IMR-90 (cell line): ENCODE measurements around the gene ADGRF1. TPM values are rescaled to one million over a fixed set of nuclear protein-coding genes. Genes with fewer than 3 reads are reported as not detected.

ENCODE experiments used
- ATAC-seq: fragments of 200-7000 bp; cut with Tn5 transposase; 2 replicates; pipeline ENCODE4 v1.9.1; 2020; ENCODE audit warnings: low read depth, mild to moderate bottlenecking, moderate library complexity
- BruUV-seq: library from RNA; stranded (reverse); fragments of 400-500 nt; replicated peaks from 2 replicates; lab custom pipeline; 2021; lab: Mats Ljungman, UMichigan
- CTCF ChIA-PET: fragments of 300-600 bp; formaldehyde crosslinking; extraction: SDS; loops from one replicate; lab custom pipeline; 2021; ENCODE audit warnings: antibody characterized with exemption; lab: Yijun Ruan, JAX
- POLR2A ChIA-PET: fragments of 300-600 bp; sonication (Branson Sonifier 250); formaldehyde crosslinking; loops from one replicate; lab custom pipeline; 2022; ENCODE audit warnings: antibody characterized with exemption; ENCODE audit not compliant: unreplicated experiment; lab: Charles Lee
- DNase-seq: peaks from one replicate; pipeline ENCODE4 v3.0.0; 2013
- H2AFZ ChIP-seq: replicated peaks from 2 replicates; pipeline ENCODE3; 2013; ENCODE audit warnings: low read length, mild to moderate bottlenecking; ENCODE audit not compliant: poor library complexity
- H2AK5ac ChIP-seq: 2 replicates; pipeline ENCODE4 v1.6.1; 2013; ENCODE audit warnings: low read depth, low read length, inconsistent platforms
- H2AK9ac ChIP-seq: replicated peaks from 2 replicates; pipeline ENCODE3; 2013; ENCODE audit warnings: mild to moderate bottlenecking, low read depth, low read length, moderate library complexity; ENCODE audit not compliant: poor library complexity
- H2BK120ac ChIP-seq: 2 replicates; pipeline ENCODE4 v1.6.1; 2013; ENCODE audit warnings: low read depth, low read length, inconsistent platforms
- H2BK15ac ChIP-seq: 3 replicates; pipeline ENCODE4 v1.6.1; 2013; ENCODE audit warnings: low read depth, low read length, inconsistent platforms
- H2BK20ac ChIP-seq: 2 replicates; pipeline ENCODE4 v1.6.1; 2013; ENCODE audit warnings: low read depth, mild to moderate bottlenecking, inconsistent platforms, low read length, moderate library complexity
- H2BK5ac ChIP-seq: 2 replicates; pipeline ENCODE4 v1.6.1; 2013; ENCODE audit warnings: mild to moderate bottlenecking, low read depth, low read length, inconsistent platforms; ENCODE audit not compliant: poor library complexity, severe bottlenecking
- H3K14ac ChIP-seq: replicated peaks from 2 replicates; pipeline ENCODE4 v1.6.1; 2013; ENCODE audit warnings: low read depth, low read length, inconsistent platforms
- H3K18ac ChIP-seq: 2 replicates; pipeline ENCODE4 v1.6.1; 2013; ENCODE audit warnings: low read depth, low read length, control low read depth
- H3K23ac ChIP-seq: 2 replicates; pipeline ENCODE4 v1.6.1; 2013; ENCODE audit warnings: low read depth, low read length, inconsistent platforms
- H3K27ac ChIP-seq: 2 replicates; pipeline ENCODE4 v1.5.1; 2013; ENCODE audit warnings: mild to moderate bottlenecking, control low read depth, low read length; ENCODE audit not compliant: insufficient read depth
- H3K27me3 ChIP-seq: 2 replicates; pipeline ENCODE4 v1.6.1; 2013; ENCODE audit warnings: low read length; ENCODE audit not compliant: control insufficient read depth, insufficient read depth
- H3K36me3 ChIP-seq: 2 replicates; pipeline ENCODE4 v1.6.1; 2013; ENCODE audit warnings: low read length, mixed read lengths; ENCODE audit not compliant: control insufficient read depth, insufficient read depth
- H3K4ac ChIP-seq: 2 replicates; pipeline ENCODE4 v1.6.1; 2013; ENCODE audit warnings: low read depth, low read length, inconsistent platforms
- H3K4me1 ChIP-seq: 2 replicates; pipeline ENCODE4 v1.6.1; 2013; ENCODE audit warnings: low read length, mixed read lengths; ENCODE audit not compliant: control insufficient read depth, insufficient read depth
- H3K4me2 ChIP-seq: 2 replicates; pipeline ENCODE4 v1.6.1; 2013; ENCODE audit warnings: low read depth, mild to moderate bottlenecking, control low read depth, low read length, moderate library complexity
- H3K4me3 ChIP-seq: 2 replicates; pipeline ENCODE4 v1.5.1; 2013; ENCODE audit warnings: low read depth, mild to moderate bottlenecking, control low read depth, low read length, moderate library complexity; ENCODE audit not compliant: insufficient read depth
- H3K56ac ChIP-seq: 2 replicates; pipeline ENCODE4 v1.6.1; 2013; ENCODE audit warnings: low read length, inconsistent platforms; ENCODE audit not compliant: insufficient read depth; ENCODE audit errors: extremely low read depth
- H3K79me1 ChIP-seq, 2 experiments: 2 replicates each; pipeline ENCODE4 v1.6.1; 2013; ENCODE audit warnings: low read length in 2 of 2, inconsistent platforms in 1 of 2, low read depth in 1 of 2
- H3K9ac ChIP-seq: 2 replicates; pipeline ENCODE4 v1.6.1; 2013; ENCODE audit warnings: low read depth, low read length, control low read depth
- H3K9me1 ChIP-seq: 2 replicates; pipeline ENCODE4 v1.6.1; 2013; ENCODE audit warnings: low read length, inconsistent platforms; ENCODE audit not compliant: insufficient read depth
- H3K9me3 ChIP-seq: 2 replicates; pipeline ENCODE4 v1.6.1; 2013; ENCODE audit warnings: low read length; ENCODE audit not compliant: control insufficient read depth, insufficient read depth
- H4K20me1 ChIP-seq: 2 replicates; pipeline ENCODE4 v1.6.1; 2013; ENCODE audit warnings: low read length, inconsistent platforms; ENCODE audit not compliant: insufficient read depth
- H4K5ac ChIP-seq: 2 replicates; pipeline ENCODE4 v1.6.1; 2013; ENCODE audit warnings: mild to moderate bottlenecking, low read depth, low read length, control low read depth
- H4K8ac ChIP-seq, 2 experiments: 2 replicates each; pipeline ENCODE4 v1.6.1; 2013; ENCODE audit warnings: low read depth in 2 of 2, low read length in 2 of 2, control low read depth in 1 of 2, inconsistent platforms in 1 of 2
- H4K91ac ChIP-seq: 2 replicates; pipeline ENCODE4 v1.6.1; 2013; ENCODE audit warnings: low read depth, low read length, inconsistent platforms; ENCODE audit not compliant: insufficient read depth
- BHLHE40 ChIP-seq: fragments of 150-350 bp; IDR thresholded peaks from 2 replicates; pipeline ENCODE4 v1.6.1; 2016; ENCODE audit warnings: mild to moderate bottlenecking, low read depth, low read length
- FOS ChIP-seq: fragments of 150-350 bp; IDR thresholded peaks from 2 replicates; pipeline ENCODE4 v1.6.1; 2016; ENCODE audit warnings: low read depth, low read length
- RAD21 ChIP-seq: IDR thresholded peaks from 2 replicates; pipeline ENCODE4 v1.6.1; 2012; ENCODE audit warnings: low read length, improper control_type of control experiment
- SMC3 ChIP-seq: fragments of 150-350 bp; IDR thresholded peaks from 2 replicates; pipeline ENCODE4 v1.6.1; 2016; ENCODE audit warnings: low read depth, mild to moderate bottlenecking, antibody characterized with exemption, low read length, moderate library complexity
- WGBS, 2 experiments: methylation state at CpG; one replicate each; pipeline versions ENCODE4 v1.1.5 to v1.1.7; 2013; ENCODE audit warnings: missing lambda C conversion rate in 2 of 2; ENCODE audit not compliant: insufficient read length in 1 of 2; ENCODE audit errors: extremely low coverage in 2 of 2; 5-methylcytosine and 5-hydroxymethylcytosine counted together
- dilution Hi-C: fragments of 300-500 bp; cut with HindIII; formaldehyde crosslinking; loops from one replicate; pipeline ENCODE4 v1.14.3; 2018; ENCODE audit warnings: low sequenced_read_pairs; ENCODE audit not compliant: unreplicated experiment
- in situ Hi-C: fragments of 300-500 bp; cut with MboI; formaldehyde crosslinking; loops from 3 replicates; pipeline ENCODE4 v1.14.3; 2019; ENCODE audit warnings: low sequenced_read_pairs, inconsistent platforms, mixed read lengths
- intact Hi-C: fragments of 100-400 bp; cut with micrococcal nuclease; formaldehyde crosslinking; loops from 2 replicates; pipeline ENCODE4 v1.10.0; 2022
- polyA plus RNA-seq, 3 experiments: library from polyadenylated mRNA; depleted of rRNA; stranded (reverse); fragments of >200 nt; gene quantifications; 2 replicates each; pipeline ENCODE4 v1.2.3, GENCODE V29; 2012; ENCODE audit warnings: low replicate concordance in 1 of 3
- total RNA-seq: library from RNA; depleted of rRNA; stranded (reverse); fragments of >200 nt; gene quantifications from 2 replicates; pipeline ENCODE4 v1.2.3, GENCODE V29; 2012
- TF ChIP-seq, protein P1 (sequence below): fragments of 150-350 bp; IDR thresholded peaks from 2 replicates; pipeline ENCODE4 v1.6.1; 2017; ENCODE audit warnings: mild to moderate bottlenecking, antibody characterized with exemption, low read length, low read depth
- TF ChIP-seq, protein P2 (sequence below): conservative IDR thresholded peaks from 2 replicates; pipeline ENCODE4 v1.5.1; 2012; ENCODE audit warnings: mild to moderate bottlenecking, low read depth, low read length, improper control_type of control experiment

The ADGRF1 gene
- total and polyA plus RNA-seq, 2 of the 4 experiments (the other 2 are of a cell fraction), result not detected

DNA sequence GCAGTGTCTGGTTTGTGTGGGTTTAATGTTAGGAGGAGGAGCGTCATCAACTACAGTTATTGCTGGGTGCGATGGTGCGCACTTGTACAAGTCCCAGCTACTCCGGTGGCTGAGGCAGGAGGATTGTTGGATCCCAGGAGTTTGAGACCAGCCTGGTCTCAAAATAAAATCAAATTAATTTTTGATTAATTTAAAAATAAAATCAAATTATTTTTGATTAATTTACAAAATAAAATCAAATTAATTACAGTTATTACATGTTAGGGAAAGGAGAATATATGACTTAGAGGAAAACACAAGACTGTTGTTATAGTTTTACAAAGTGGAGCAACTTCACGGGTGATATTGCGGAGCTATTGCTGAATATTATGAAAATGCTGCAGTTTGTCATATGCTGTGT lies 85.7 kb downstream of the ADGRF1 start:
- H2BK120ac ChIP-seq, result no peak overlapping the region
- H3K23ac ChIP-seq, result no peak overlapping the region
- no CpG with 5 or more reads among the region's 6 CpGs for WGBS, 2 experiments
- no peak overlapping the region for H3K14ac ChIP-seq
- no peak overlapping the region for H3K27ac ChIP-seq
- H3K4ac ChIP-seq, result no peak overlapping the region
- H4K91ac ChIP-seq, result no peak overlapping the region
- ChIA-PET CTCF (no interaction called here), POLR2A (no interaction called here)
- ATAC-seq (no peak), DNase-seq (no peak)
- H4K5ac ChIP-seq, result no peak overlapping the region
- H3K9me3 ChIP-seq, result no peaks in the 10 kb centered on the region
- intact Hi-C loops, result no loop called here
- H3K79me1 ChIP-seq, result no peaks in the 10 kb centered on the region
- no peak overlapping the region for H2BK20ac ChIP-seq
- H2AK5ac ChIP-seq, result no peak overlapping the region
- H3K9ac ChIP-seq, result no peak overlapping the region
- no peaks in the 10 kb centered on the region for H3K4me1 ChIP-seq
- H3K36me3 ChIP-seq, result no peaks in the 10 kb centered on the region
- H4K8ac ChIP-seq, result no peak overlapping the region
- H3K4me3 ChIP-seq, result no peak overlapping the region
- H2BK15ac ChIP-seq, result no peak overlapping the region
- no TSS peak for BruUV-seq
- no peak overlapping the region for H3K4me2 ChIP-seq
- no peak overlapping the region for H2BK5ac ChIP-seq
- in situ Hi-C loops, result no loop called here
- dilution Hi-C loops, result no loop called here
- H3K18ac ChIP-seq, result no peak overlapping the region
- TF ChIP-seq RAD21 (no peak), FOS (no peak), BHLHE40 (no peak), SMC3 (no peak)
- TF ChIP-seq, protein P1, sequence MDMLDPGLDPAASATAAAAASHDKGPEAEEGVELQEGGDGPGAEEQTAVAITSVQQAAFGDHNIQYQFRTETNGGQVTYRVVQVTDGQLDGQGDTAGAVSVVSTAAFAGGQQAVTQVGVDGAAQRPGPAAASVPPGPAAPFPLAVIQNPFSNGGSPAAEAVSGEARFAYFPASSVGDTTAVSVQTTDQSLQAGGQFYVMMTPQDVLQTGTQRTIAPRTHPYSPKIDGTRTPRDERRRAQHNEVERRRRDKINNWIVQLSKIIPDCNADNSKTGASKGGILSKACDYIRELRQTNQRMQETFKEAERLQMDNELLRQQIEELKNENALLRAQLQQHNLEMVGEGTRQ, result no peak
- TF ChIP-seq, protein P2, sequence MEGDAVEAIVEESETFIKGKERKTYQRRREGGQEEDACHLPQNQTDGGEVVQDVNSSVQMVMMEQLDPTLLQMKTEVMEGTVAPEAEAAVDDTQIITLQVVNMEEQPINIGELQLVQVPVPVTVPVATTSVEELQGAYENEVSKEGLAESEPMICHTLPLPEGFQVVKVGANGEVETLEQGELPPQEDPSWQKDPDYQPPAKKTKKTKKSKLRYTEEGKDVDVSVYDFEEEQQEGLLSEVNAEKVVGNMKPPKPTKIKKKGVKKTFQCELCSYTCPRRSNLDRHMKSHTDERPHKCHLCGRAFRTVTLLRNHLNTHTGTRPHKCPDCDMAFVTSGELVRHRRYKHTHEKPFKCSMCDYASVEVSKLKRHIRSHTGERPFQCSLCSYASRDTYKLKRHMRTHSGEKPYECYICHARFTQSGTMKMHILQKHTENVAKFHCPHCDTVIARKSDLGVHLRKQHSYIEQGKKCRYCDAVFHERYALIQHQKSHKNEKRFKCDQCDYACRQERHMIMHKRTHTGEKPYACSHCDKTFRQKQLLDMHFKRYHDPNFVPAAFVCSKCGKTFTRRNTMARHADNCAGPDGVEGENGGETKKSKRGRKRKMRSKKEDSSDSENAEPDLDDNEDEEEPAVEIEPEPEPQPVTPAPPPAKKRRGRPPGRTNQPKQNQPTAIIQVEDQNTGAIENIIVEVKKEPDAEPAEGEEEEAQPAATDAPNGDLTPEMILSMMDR, result no peak
- no peak overlapping the region for H3K56ac ChIP-seq
- no peak overlapping the region for H2AK9ac ChIP-seq
- H3K9me1 ChIP-seq, result no peaks in the 10 kb centered on the region; the same call in 1 of the 2 replicates
- peak overlapping the region; percentile 24 for H2AFZ ChIP-seq
- H4K20me1 ChIP-seq, result no peaks in the 10 kb centered on the region
- H3K27me3 ChIP-seq, result no peaks in the 10 kb centered on the region
